ENCODE data around the gene TUBGCP4. TPM values are rescaled to one million over a fixed set of nuclear protein-coding genes. Genes with fewer than 3 reads are reported as not detected.

Gene TUBGCP4
- total RNA-seq, 1 experiment from 2014 or later = 23.5 TPM

DNA sequence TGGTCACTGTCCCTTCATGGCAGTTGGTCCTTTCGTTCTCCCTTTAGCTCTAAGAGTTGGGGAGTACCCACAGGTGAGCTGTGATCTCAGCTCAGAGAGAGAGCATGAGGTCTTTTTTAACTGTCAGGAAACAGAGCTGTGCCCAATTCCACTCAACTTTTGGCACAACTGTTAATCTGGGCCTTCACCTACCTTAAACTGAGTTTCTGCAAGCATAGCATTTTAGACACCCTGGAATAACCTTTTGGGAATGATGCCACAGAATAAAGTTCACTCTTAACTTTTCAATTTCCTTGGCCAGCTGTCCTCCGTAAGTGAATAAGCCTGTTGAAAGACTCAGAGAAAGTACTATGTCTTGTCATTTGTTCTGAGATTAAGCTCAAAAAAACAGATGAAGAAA is 35.9 kb downstream of the TUBGCP4 start:
- no peak for DNase-seq
- no peak overlapping the region for H2BK120ac ChIP-seq (ENCODE audit: low read depth, low read length, poor library complexity, severe bottlenecking)
- no peaks in the 10 kb centered on the region for H3K4me1 Mint-ChIP-seq
- H2BK20ac ChIP-seq (ENCODE audit: low read depth, low read length, poor library complexity, severe bottlenecking) = no peak overlapping the region
- no peak overlapping the region for H3K14ac ChIP-seq (ENCODE audit: insufficient read depth, low read length)
- H4K20me1 ChIP-seq (ENCODE audit: control insufficient read depth, insufficient read depth, insufficient read length) = no peaks in the 10 kb centered on the region
- no peaks in the 10 kb centered on the region for H3K9me3 Mint-ChIP-seq
- TF ChIP-seq, protein P1, sequence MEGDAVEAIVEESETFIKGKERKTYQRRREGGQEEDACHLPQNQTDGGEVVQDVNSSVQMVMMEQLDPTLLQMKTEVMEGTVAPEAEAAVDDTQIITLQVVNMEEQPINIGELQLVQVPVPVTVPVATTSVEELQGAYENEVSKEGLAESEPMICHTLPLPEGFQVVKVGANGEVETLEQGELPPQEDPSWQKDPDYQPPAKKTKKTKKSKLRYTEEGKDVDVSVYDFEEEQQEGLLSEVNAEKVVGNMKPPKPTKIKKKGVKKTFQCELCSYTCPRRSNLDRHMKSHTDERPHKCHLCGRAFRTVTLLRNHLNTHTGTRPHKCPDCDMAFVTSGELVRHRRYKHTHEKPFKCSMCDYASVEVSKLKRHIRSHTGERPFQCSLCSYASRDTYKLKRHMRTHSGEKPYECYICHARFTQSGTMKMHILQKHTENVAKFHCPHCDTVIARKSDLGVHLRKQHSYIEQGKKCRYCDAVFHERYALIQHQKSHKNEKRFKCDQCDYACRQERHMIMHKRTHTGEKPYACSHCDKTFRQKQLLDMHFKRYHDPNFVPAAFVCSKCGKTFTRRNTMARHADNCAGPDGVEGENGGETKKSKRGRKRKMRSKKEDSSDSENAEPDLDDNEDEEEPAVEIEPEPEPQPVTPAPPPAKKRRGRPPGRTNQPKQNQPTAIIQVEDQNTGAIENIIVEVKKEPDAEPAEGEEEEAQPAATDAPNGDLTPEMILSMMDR (conservative IDR thresholded peaks at IDR 0.05) = no peak
- H3K9me3 ChIP-seq (ENCODE audit: control insufficient read depth, low read depth, low read length) = no peaks in the 10 kb centered on the region
- H3K23ac ChIP-seq (ENCODE audit: insufficient read length, low read depth, low read length) = no peak overlapping the region
- H3K4me3 Mint-ChIP-seq = no peak overlapping the region
- no peak overlapping the region for H4K91ac ChIP-seq (ENCODE audit: insufficient read length, low read depth, low read length)
- H3K4ac ChIP-seq (ENCODE audit: low read depth, low read length) = no peak overlapping the region
- H3K27ac Mint-ChIP-seq = no peak overlapping the region
- H3K79me2 ChIP-seq (ENCODE audit: insufficient read depth, low read length) = no peaks in the 10 kb centered on the region
- no peaks in the 10 kb centered on the region for H3K79me1 ChIP-seq (ENCODE audit: insufficient read depth, low read depth, low read length, poor library complexity, severe bottlenecking)
- H2AFZ ChIP-seq (ENCODE audit: low read length) = no peak overlapping the region
- no peak overlapping the region for H3T11ph ChIP-seq (ENCODE audit: low read length)
- no peak overlapping the region for H3K4me2 ChIP-seq (ENCODE audit: insufficient read depth, insufficient read length, low read length)
- WGBS (ENCODE audit: extremely low coverage, insufficient read length, low lambda C conversion rate) = no CpG with 5 or more reads among the region's 2 CpGs
- no peak overlapping the region for H3K56ac ChIP-seq (ENCODE audit: insufficient read length, low read depth, low read length)
- no peaks in the 10 kb centered on the region for H3K4me1 ChIP-seq (ENCODE audit: insufficient read depth, low read length)
- H3K27me3 Mint-ChIP-seq (ENCODE audit: low read depth) = no peaks in the 10 kb centered on the region
- peaks cover 50 to 90% (median 83%) of the 10 kb centered on the region in 3 experiments for H3K36me3 Mint-ChIP-seq (ENCODE audit: insufficient read depth in 1 of 3, low read depth in 3 of 3)
- H3K27me3 ChIP-seq (ENCODE audit: insufficient read depth, low read length) = no peaks in the 10 kb centered on the region
- H2AK5ac ChIP-seq (ENCODE audit: insufficient read length, low read length) = no peak overlapping the region
- H4K8ac ChIP-seq (replicated peaks; ENCODE audit: insufficient read length, low read depth, low read length) = peak overlapping the region; percentile 18
- no peak overlapping the region for H2BK12ac ChIP-seq (ENCODE audit: insufficient read length, low read depth, low read length)
- no peak overlapping the region for H2BK15ac ChIP-seq (ENCODE audit: low read depth, low read length)
- no peak overlapping the region for H4K5ac ChIP-seq (ENCODE audit: insufficient read length, low read depth, low read length)
- no peak overlapping the region for H3K18ac ChIP-seq (ENCODE audit: insufficient read length, low read depth, low read length)
- H3K23me2 ChIP-seq (ENCODE audit: insufficient read length, low read depth, low read length, poor library complexity, severe bottlenecking) = no peaks in the 10 kb centered on the region
- H3K27ac ChIP-seq (ENCODE audit: insufficient read length, low read depth, low read length) = no peak overlapping the region
- no peak overlapping the region for H2BK5ac ChIP-seq (ENCODE audit: insufficient read length, low read length)
- H3K9ac ChIP-seq (ENCODE audit: extremely low read depth, insufficient read length, low read length) = no peak overlapping the region
